ENCODE measurements around the gene ITSN1.

ITSN1 gene

DNA sequence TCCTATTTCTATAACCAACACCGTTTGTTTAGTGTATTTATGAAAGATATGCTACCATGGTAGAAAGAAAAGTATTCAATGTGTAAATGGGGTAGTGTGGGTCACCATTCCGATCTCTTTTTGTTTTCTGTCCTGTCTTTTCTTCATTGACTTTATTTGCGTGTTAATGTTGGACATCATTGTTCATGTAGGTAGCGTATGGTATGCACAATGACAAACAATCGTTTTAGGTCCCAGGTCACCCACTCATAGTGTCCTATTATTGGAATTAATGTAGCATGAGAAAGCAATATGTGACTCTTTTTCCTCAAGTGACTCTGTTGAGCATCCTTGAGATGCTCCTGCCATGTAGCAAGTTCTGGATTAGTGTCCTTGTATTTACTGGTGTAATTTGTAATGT lies 247.9 kb downstream of the ITSN1 start:
- in situ Hi-C loops (cut with MboI; ENCODE audit: low sequenced_read_pairs, unreplicated experiment), result no loop called here
- no peak for TF ChIP-seq CTCF (IDR thresholded peaks at IDR 0.05; ENCODE audit: borderline replicate concordance, control extremely low read depth, extremely low read depth, insufficient read depth, missing control alignments)
- no peak for DNase-seq (ENCODE audit: low spot score)

DNA sequence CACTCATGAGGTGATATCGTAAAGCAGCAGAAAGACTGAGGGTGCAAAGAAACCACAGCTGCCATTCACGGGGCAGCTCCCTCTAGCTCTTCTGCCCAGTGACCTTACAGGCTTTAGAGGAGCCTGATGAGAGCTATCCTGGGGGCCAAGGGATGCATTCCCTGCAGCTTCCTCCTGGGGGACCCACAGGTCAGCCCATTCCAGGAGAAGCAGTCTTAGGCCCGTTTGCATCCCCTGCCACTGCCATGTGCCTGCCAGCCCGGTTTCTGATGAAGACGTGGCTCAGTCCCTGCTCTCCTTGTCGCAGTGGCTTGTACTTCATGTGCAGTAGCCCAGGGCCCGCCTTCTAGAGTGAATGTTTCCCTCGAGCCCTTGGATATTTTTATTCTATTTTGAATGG lies 250.6 kb downstream of the ITSN1 start:
- TF ChIP-seq CTCF (IDR thresholded peaks at IDR 0.05; ENCODE audit: borderline replicate concordance, control extremely low read depth, extremely low read depth, insufficient read depth, missing control alignments), result no peak
- DNase-seq (ENCODE audit: low spot score), result no peak
- in situ Hi-C loops (cut with MboI; ENCODE audit: low sequenced_read_pairs, unreplicated experiment), result no loop called here

DNA sequence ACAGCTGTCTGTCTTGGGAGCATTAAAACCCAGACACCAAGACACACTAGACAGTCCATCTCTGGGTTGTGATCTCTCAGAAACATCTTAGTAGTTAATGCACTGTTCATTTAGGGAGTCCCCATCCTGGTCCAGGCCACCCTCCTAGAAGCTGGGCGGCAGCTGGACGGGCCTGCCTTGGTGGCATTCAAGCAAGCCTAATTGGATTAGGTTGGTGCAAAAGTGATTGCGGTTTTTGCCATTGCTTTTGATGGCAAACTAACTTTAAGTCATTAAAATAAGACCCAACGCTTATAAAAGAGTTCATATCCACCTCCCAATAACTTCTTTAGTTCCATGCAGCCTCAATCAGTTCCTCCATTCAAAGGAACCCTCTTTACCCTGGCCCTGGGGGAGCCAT lies 251.6 kb downstream of the ITSN1 start:
- in situ Hi-C loops (cut with MboI; ENCODE audit: low sequenced_read_pairs, unreplicated experiment), result no loop called here
- TF ChIP-seq CTCF (IDR thresholded peaks at IDR 0.05; ENCODE audit: borderline replicate concordance, control extremely low read depth, extremely low read depth, insufficient read depth, missing control alignments), result no peak
- no peak for DNase-seq (ENCODE audit: low spot score)

DNA sequence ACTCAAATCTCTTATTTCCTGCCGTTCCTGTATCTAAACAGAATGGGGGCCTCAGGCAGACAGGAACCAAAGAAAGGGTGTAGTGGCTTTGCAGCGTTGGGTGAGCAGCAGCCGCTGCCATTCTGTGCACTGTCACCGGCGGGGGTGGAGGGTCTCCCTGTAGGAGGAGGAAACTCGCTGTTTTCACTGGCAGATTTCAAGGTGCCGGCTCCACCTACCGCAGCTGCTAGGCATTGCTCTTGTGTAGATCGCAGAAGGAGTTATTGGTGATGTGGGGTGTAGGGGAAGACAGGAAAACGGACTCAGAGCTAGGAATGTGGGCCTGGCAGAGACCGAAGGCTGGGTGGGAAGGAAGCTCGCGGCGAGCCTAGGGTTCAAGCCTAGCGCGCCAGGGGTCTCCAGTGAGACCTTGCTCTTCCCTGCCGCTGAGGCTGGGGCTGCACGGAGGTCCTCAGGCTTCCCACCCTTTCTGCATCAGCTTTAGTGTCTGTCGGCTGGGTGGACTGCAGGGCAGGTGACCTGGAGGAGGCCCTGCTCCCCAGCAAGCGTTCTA lies 252.5 kb downstream of the ITSN1 start:
- in situ Hi-C loops (cut with MboI; ENCODE audit: low sequenced_read_pairs, unreplicated experiment), result no loop called here
- peak; percentile 83 for DNase-seq (ENCODE audit: low spot score)

DNA sequence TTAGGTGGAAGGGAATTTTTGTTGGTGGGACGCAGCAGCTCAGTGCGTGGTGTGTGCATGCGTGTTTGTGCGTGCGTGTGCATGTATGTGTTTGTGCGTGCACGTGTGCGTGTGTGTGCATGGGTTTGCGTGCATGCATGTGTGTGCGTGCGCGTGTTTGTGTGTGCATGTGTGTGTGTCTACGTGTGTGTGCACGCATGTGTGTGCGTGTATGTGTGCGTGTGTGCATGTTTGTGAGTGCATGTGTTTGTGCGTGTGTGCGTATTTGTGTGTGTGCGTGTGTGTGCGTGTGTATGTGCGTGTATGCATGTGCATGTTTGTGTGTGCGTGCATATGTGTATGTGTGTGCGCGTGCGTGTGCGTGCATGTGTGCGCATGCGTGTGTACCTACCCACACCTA lies 253.1 kb downstream of the ITSN1 start:
- no peak for DNase-seq (ENCODE audit: low spot score)
- TF ChIP-seq CTCF (IDR thresholded peaks at IDR 0.05; ENCODE audit: borderline replicate concordance, control extremely low read depth, extremely low read depth, insufficient read depth, missing control alignments), result no peak
- in situ Hi-C loops (cut with MboI; ENCODE audit: low sequenced_read_pairs, unreplicated experiment), result no loop called here

More for the DNA sequence above, 252.5 kb downstream of the ITSN1 start:
- peak; percentile 39 for TF ChIP-seq CTCF (IDR thresholded peaks at IDR 0.05; ENCODE audit: borderline replicate concordance, control extremely low read depth, extremely low read depth, insufficient read depth, missing control alignments)

GRCh38 chr21:33896691-33897090 lies 254.4 kb downstream of the ITSN1 start:
- in situ Hi-C loops (cut with MboI; ENCODE audit: low sequenced_read_pairs, unreplicated experiment), result no loop called here
- no peak for TF ChIP-seq CTCF (IDR thresholded peaks at IDR 0.05; ENCODE audit: borderline replicate concordance, control extremely low read depth, extremely low read depth, insufficient read depth, missing control alignments)
- no peak for DNase-seq (ENCODE audit: low spot score)

- no peak for TF ChIP-seq CTCF (IDR thresholded peaks at IDR 0.05; ENCODE audit: borderline replicate concordance, control extremely low read depth, extremely low read depth, insufficient read depth, missing control alignments)
- DNase-seq (ENCODE audit: low spot score), result no peak
- in situ Hi-C loops (cut with MboI; ENCODE audit: low sequenced_read_pairs, unreplicated experiment), result no loop called here
Measured at GRCh38 chr21:33897098-33897497, 254.8 kb downstream of the ITSN1 start.

Data from GM13976 (cell line).